Karpas-422 (cell line): ENCODE results near the gene PSMB10. TPM values are rescaled to one million over a fixed set of nuclear protein-coding genes. Genes with fewer than 3 reads are reported as not detected.

ENCODE experiments used
- DNase-seq: peaks from one replicate; pipeline ENCODE4 v3.0.0-alpha.2; 2015
- H2AFZ ChIP-seq: fragments of 200-600 bp; sonication (generic); 2 replicates; pipeline ENCODE4 v1.6.1; 2014; ENCODE audit warnings: antibody characterized with exemption, low read length, mixed read lengths
- H3K27ac ChIP-seq: fragments of 200-600 bp; sonication (generic); 2 replicates; pipeline ENCODE4 v1.5.1; 2014; ENCODE audit warnings: mild to moderate bottlenecking, low read length, moderate library complexity
- H3K27me3 ChIP-seq: fragments of 200-600 bp; sonication (generic); 2 replicates; pipeline ENCODE4 v1.6.1; 2014; ENCODE audit warnings: low read length, mixed read lengths
- H3K36me3 ChIP-seq: fragments of 200-600 bp; sonication (generic); 2 replicates; pipeline ENCODE4 v1.6.1; 2014; ENCODE audit warnings: low read length, mixed read lengths; ENCODE audit not compliant: insufficient read depth
- H3K4me1 ChIP-seq: fragments of 200-600 bp; sonication (generic); 2 replicates; pipeline ENCODE4 v1.6.1; 2014; ENCODE audit warnings: mild to moderate bottlenecking, low read length, mixed read lengths
- H3K4me2 ChIP-seq: fragments of 200-600 bp; sonication (generic); 2 replicates; pipeline ENCODE4 v1.6.1; 2014; ENCODE audit warnings: low read length, low read depth, mild to moderate bottlenecking; ENCODE audit not compliant: poor library complexity, severe bottlenecking
- H3K4me3 ChIP-seq: fragments of 200-600 bp; sonication (generic); 2 replicates; pipeline ENCODE4 v1.5.1; 2014; ENCODE audit warnings: mild to moderate bottlenecking, antibody characterized with exemption, low read length, mixed read lengths
- H3K79me2 ChIP-seq: fragments of 200-600 bp; sonication (generic); 2 replicates; pipeline ENCODE4 v1.6.1; 2014; ENCODE audit warnings: mild to moderate bottlenecking, low read length, mixed read lengths
- H3K9ac ChIP-seq: fragments of 200-600 bp; sonication (generic); 2 replicates; pipeline ENCODE4 v1.6.0; 2014; ENCODE audit warnings: low read length
- H3K9me2 ChIP-seq: fragments of 200-600 bp; sonication (generic), shearing (Covaris generic); replicated peaks from 2 replicates; pipeline ENCODE4 v1.6.0; 2014; ENCODE audit warnings: mild to moderate bottlenecking, low read length, moderate library complexity; ENCODE audit not compliant: insufficient read depth
- H3K9me3 ChIP-seq: fragments of 300-700, 200-600 bp; sonication (generic); 2 replicates; pipeline ENCODE4 v1.6.1; 2014; ENCODE audit warnings: low read length, mixed read lengths
- H4K20me1 ChIP-seq: fragments of 200-600 bp; sonication (generic); 2 replicates; pipeline ENCODE4 v1.6.1; 2014; ENCODE audit warnings: mild to moderate bottlenecking, antibody characterized with exemption, low read length, low read depth; ENCODE audit not compliant: insufficient read depth
- total RNA-seq: library from RNA; depleted of rRNA; stranded (reverse); fragments of >200 nt; shearing (Covaris generic); gene quantifications from 2 replicates; pipeline ENCODE4 v1.2.3, GENCODE V29; 2014; ENCODE audit warnings: low replicate concordance

PSMB10 gene
- total RNA-seq, 1 experiment from 2014 or later = 92.4 TPM

DNA sequence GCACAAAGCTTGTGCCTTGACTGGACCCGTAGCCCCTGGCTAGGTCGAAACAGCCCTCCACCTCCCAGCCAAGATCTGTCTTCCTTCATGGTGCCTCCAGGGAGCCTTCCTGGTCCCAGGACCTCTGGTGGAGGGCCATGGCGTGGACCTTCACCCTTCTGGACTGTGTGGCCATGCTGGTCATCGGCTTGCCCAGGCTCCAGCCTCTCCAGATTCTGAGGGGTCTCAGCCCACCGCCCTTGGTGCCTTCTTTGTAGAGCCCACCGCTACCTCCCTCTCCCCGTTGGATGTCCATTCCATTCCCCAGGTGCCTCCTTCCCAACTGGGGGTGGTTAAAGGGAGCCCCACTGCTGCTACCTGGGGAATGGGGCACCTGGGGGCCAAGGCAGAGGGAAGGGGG lies 8.5 kb downstream of the PSMB10 start:
- peaks cover 12% of the 10 kb centered on the region for H3K4me1 ChIP-seq
- H3K27me3 ChIP-seq = no peaks in the 10 kb centered on the region
- no peaks in the 10 kb centered on the region; the same call in 1 of the 2 replicates for H3K79me2 ChIP-seq
- no peaks in the 10 kb centered on the region for H3K36me3 ChIP-seq
- no peaks in the 10 kb centered on the region for H3K9me2 ChIP-seq
- H3K4me3 ChIP-seq = no peak overlapping the region
- no peak overlapping the region for H3K4me2 ChIP-seq
- H3K27ac ChIP-seq = no peak overlapping the region
- H4K20me1 ChIP-seq = no peaks in the 10 kb centered on the region
- H3K9me3 ChIP-seq = no peaks in the 10 kb centered on the region
- H3K9ac ChIP-seq = no peak overlapping the region
- peak; percentile 41 for DNase-seq
- no peak overlapping the region for H2AFZ ChIP-seq

- Histone ChIP-seq H3K27ac (no peak overlapping the region), H3K9ac (no peak overlapping the region), H3K4me2 (no peak overlapping the region), H3K79me2 (no peaks in the 10 kb centered on the region; the same call in 1 of the 2 replicates), H4K20me1 (no peaks in the 10 kb centered on the region), H2AFZ (no peak overlapping the region), H3K9me3 (no peaks in the 10 kb centered on the region), H3K36me3 (no peaks in the 10 kb centered on the region), H3K4me3 (no peak overlapping the region), H3K27me3 (no peaks in the 10 kb centered on the region), H3K4me1 (peaks cover 12% of the 10 kb centered on the region), H3K9me2 (no peaks in the 10 kb centered on the region)
- DNase-seq = peak; percentile 42
Measured at GRCh38 chr16:67927131-67927941, 9.3 kb downstream of the PSMB10 start.

DNA sequence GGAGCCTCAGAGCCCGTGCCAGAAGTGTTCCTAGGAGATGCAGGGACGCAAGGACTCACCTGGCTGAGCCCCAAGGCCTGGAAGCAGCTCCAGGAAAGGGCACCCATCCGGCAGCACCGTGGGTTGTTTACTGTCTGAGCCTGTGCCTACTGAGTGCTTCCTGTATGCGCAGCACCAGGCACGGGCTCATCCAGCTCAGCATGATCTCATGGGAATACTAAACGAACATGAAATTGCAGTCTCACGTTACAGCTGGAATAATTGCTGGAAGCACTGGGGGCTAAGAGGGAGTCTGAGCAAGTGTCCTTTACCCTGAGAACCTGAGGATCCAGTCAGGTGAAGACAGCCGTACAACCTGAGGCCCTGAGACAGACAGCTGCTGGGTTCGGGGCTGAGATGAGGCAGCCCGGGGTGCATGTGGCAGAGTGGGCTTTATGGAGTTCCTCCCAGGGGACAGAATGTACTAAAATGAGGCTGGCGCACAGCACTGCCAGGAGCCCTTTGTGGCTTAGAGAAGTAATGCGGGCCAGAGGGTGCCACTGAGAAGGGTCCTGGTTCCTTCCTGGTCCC lies 10.4 kb downstream of the PSMB10 start:
- Histone ChIP-seq H3K4me2 (no peak overlapping the region), H3K79me2 (no peaks in the 10 kb centered on the region; the same call in 1 of the 2 replicates), H3K9me2 (no peaks in the 10 kb centered on the region), H3K27ac (no peak overlapping the region), H3K27me3 (no peaks in the 10 kb centered on the region), H2AFZ (no peak overlapping the region), H3K9ac (0 out of 2 replicates have a peak overlapping the region, but pooled peaks have one; percentile 18), H3K4me1 (peaks cover 12% of the 10 kb centered on the region), H4K20me1 (no peaks in the 10 kb centered on the region), H3K4me3 (no peak overlapping the region), H3K9me3 (no peaks in the 10 kb centered on the region), H3K36me3 (no peaks in the 10 kb centered on the region)
- DNase-seq = peak; percentile 71

DNA sequence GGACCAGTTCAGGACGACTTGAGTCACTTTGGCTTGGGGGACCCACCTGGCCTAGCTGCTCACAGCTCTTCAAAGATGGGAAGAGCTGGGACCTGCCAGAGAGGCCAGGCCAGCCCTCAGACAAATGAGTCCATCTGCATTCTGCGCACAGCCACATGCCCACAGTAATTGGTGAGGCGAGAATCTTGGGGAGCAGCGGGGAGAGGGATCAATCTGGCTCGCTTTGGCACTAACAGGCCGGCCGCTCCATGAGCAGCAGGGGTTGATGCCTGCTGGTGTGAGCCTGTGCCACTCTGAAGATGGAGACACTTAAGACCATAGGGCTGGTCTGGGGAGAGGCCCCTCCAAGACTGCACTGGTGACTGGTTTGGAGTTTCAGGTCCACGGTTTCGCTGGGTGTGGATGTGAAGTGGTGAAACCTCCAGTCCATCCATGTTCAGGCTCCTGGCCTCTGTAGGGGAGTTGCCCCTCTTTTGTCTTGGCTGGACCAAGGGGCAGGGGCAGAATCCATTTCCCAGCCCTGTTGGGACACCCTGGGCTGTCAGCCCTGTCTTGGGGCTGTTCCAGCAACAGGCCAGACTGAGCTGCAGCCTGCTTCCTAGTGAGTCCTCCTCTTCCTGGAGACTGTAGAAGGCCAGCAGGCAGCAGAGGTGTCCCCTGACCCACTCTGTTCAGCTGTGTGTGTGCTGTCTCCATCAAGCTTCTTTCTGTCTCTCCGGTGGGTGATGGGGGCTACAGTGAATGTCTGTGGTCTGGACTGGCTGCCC lies 12.3 kb downstream of the PSMB10 start:
- no peaks in the 10 kb centered on the region for H3K27me3 ChIP-seq
- H3K9me2 ChIP-seq = no peaks in the 10 kb centered on the region
- no peak overlapping the region for H3K4me3 ChIP-seq
- H3K27ac ChIP-seq = no peak overlapping the region
- no peak overlapping the region for H2AFZ ChIP-seq
- H4K20me1 ChIP-seq = no peaks in the 10 kb centered on the region
- no peak overlapping the region for H3K4me2 ChIP-seq
- no peaks in the 10 kb centered on the region for H3K36me3 ChIP-seq
- no peak overlapping the region for H3K9ac ChIP-seq
- no peaks in the 10 kb centered on the region for H3K9me3 ChIP-seq
- H3K4me1 ChIP-seq = peaks cover 12% of the 10 kb centered on the region
- DNase-seq = peak; percentile 41
- peaks cover 5% of the 10 kb centered on the region; the same call in 1 of the 2 replicates for H3K79me2 ChIP-seq

- Histone ChIP-seq H2AFZ (no peak overlapping the region), H4K20me1 (no peaks in the 10 kb centered on the region), H3K9me3 (no peaks in the 10 kb centered on the region), H3K27me3 (no peaks in the 10 kb centered on the region), H3K27ac (no peak overlapping the region), H3K4me3 (no peak overlapping the region), H3K36me3 (no peaks in the 10 kb centered on the region), H3K4me1 (peaks cover 12% of the 10 kb centered on the region), H3K9me2 (no peaks in the 10 kb centered on the region), H3K4me2 (no peak overlapping the region), H3K9ac (no peak overlapping the region), H3K79me2 (peaks cover 5% of the 10 kb centered on the region; the same call in 1 of the 2 replicates)
- no peak for DNase-seq
Measured at GRCh38 chr16:67923414-67924116, 13.1 kb downstream of the PSMB10 start.

- peaks cover 8% of the 10 kb centered on the region; the same call in 1 of the 2 replicates for H3K79me2 ChIP-seq
- H2AFZ ChIP-seq = no peak overlapping the region
- no peak overlapping the region for H3K27ac ChIP-seq
- H3K4me3 ChIP-seq = no peak overlapping the region
- no peaks in the 10 kb centered on the region for H4K20me1 ChIP-seq
- no peak overlapping the region for H3K4me2 ChIP-seq
- H3K27me3 ChIP-seq = no peaks in the 10 kb centered on the region
- H3K4me1 ChIP-seq = peaks cover 12% of the 10 kb centered on the region
- no peaks in the 10 kb centered on the region for H3K9me3 ChIP-seq
- H3K9ac ChIP-seq = no peak overlapping the region
- no peaks in the 10 kb centered on the region for H3K9me2 ChIP-seq
- H3K36me3 ChIP-seq = no peaks in the 10 kb centered on the region
- peak; percentile 41 for DNase-seq
Measured at GRCh38 chr16:67922740-67923139, 13.9 kb downstream of the PSMB10 start.

GRCh38 chr16:67922221-67922620 lies 14.4 kb downstream of the PSMB10 start:
- Histone ChIP-seq H3K4me1 (peaks cover 12% of the 10 kb centered on the region), H2AFZ (no peak overlapping the region), H3K79me2 (peaks cover 8% of the 10 kb centered on the region; the same call in 1 of the 2 replicates), H3K27ac (no peak overlapping the region), H3K4me2 (no peak overlapping the region), H3K27me3 (no peaks in the 10 kb centered on the region), H3K9ac (no peak overlapping the region), H3K4me3 (no peak overlapping the region), H3K9me3 (no peaks in the 10 kb centered on the region), H4K20me1 (no peaks in the 10 kb centered on the region), H3K36me3 (no peaks in the 10 kb centered on the region), H3K9me2 (no peaks in the 10 kb centered on the region)
- DNase-seq = no peak
